WTC11 (cell line): ENCODE measurements around the gene TTC39B.

Experiments
- TEAD4 ChIP-seq: sonication (generic); formaldehyde crosslinking; IDR thresholded peaks from 2 replicates; pipeline ENCODE4 v1.8.0; 2022; ENCODE audit warnings: mild to moderate bottlenecking, missing genetic modification reagents
- TF ChIP-seq, protein P1 (sequence below): fragments of 200-600 bp; IDR thresholded peaks from 2 replicates; pipeline ENCODE4 v1.8.0; 2022; ENCODE audit warnings: antibody characterized with exemption
- TF ChIP-seq, protein P2 (sequence below): sonication (generic); formaldehyde crosslinking; IDR thresholded peaks from 2 replicates; pipeline ENCODE4 v1.8.1; 2023; ENCODE audit warnings: mild to moderate bottlenecking, moderate library complexity, missing genetic modification reagents
- TF ChIP-seq, protein P3 (sequence below): sonication (generic); formaldehyde crosslinking; IDR thresholded peaks from 2 replicates; pipeline ENCODE4 v1.8.0; 2022; ENCODE audit warnings: mild to moderate bottlenecking, missing genetic modification reagents

DNA sequence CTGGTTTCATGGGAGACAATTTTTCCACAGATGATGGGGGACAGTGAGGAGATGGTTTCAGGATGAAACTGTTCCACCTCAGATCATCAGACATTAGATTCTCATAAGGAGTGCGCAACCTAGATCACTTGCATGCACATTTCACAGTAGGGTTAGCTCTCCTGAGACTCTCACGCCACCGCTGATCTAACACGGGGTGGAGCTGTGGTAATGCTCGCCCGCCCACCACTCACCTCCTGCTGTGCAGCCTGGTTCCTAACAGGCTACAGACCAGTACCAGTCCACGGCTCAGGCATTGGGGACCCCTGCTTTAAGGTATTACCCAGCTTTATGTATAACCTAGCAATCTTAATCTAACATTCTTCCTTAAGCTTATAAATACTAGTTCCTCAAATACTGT is 35.6 kb downstream of the TTC39B start:
- no peak for TF ChIP-seq TEAD4 (CRISPR knock-in tag)
- TF ChIP-seq, protein P1, sequence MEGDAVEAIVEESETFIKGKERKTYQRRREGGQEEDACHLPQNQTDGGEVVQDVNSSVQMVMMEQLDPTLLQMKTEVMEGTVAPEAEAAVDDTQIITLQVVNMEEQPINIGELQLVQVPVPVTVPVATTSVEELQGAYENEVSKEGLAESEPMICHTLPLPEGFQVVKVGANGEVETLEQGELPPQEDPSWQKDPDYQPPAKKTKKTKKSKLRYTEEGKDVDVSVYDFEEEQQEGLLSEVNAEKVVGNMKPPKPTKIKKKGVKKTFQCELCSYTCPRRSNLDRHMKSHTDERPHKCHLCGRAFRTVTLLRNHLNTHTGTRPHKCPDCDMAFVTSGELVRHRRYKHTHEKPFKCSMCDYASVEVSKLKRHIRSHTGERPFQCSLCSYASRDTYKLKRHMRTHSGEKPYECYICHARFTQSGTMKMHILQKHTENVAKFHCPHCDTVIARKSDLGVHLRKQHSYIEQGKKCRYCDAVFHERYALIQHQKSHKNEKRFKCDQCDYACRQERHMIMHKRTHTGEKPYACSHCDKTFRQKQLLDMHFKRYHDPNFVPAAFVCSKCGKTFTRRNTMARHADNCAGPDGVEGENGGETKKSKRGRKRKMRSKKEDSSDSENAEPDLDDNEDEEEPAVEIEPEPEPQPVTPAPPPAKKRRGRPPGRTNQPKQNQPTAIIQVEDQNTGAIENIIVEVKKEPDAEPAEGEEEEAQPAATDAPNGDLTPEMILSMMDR = no peak
- TF ChIP-seq, protein P2, sequence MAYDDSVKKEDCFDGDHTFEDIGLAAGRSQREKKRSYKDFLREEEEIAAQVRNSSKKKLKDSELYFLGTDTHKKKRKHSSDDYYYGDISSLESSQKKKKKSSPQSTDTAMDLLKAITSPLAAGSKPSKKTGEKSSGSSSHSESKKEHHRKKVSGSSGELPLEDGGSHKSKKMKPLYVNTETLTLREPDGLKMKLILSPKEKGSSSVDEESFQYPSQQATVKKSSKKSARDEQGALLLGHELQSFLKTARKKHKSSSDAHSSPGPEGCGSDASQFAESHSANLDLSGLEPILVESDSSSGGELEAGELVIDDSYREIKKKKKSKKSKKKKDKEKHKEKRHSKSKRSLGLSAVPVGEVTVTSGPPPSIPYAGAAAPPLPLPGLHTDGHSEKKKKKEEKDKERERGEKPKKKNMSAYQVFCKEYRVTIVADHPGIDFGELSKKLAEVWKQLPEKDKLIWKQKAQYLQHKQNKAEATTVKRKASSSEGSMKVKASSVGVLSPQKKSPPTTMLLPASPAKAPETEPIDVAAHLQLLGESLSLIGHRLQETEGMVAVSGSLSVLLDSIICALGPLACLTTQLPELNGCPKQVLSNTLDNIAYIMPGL = no peak
- TF ChIP-seq, protein P3, sequence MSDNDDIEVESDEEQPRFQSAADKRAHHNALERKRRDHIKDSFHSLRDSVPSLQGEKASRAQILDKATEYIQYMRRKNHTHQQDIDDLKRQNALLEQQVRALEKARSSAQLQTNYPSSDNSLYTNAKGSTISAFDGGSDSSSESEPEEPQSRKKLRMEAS = no peak
